ENCODE measurements around the gene SEL1L2.

The SEL1L2 gene

GRCh38 chr20:13913572-13913971 lies 76.8 kb downstream of the SEL1L2 start:
- DNase-seq (ENCODE audit: low read depth) = no peak
- no peak for TF ChIP-seq CTCF (IDR thresholded peaks at IDR 0.05; ENCODE audit: control insufficient read depth, extremely low read depth, insufficient read depth)
- no peak overlapping the region for H3K4me3 ChIP-seq (ENCODE audit: low read depth, low read length)

- no peak overlapping the region for H3K4me3 ChIP-seq (ENCODE audit: low read depth, low read length)
- TF ChIP-seq CTCF (IDR thresholded peaks at IDR 0.05; ENCODE audit: control insufficient read depth, extremely low read depth, insufficient read depth) = no peak
- no peak for DNase-seq (ENCODE audit: low read depth)
Observed at GRCh38 chr20:13913131-13913530, 77.3 kb downstream of the SEL1L2 start.

GRCh38 chr20:13910492-13910891 lies 79.9 kb downstream of the SEL1L2 start:
- H3K4me3 ChIP-seq (ENCODE audit: low read depth, low read length) = no peak overlapping the region
- no peak for TF ChIP-seq CTCF (IDR thresholded peaks at IDR 0.05; ENCODE audit: control insufficient read depth, extremely low read depth, insufficient read depth)
- DNase-seq (ENCODE audit: low read depth) = no peak

- no peak for TF ChIP-seq CTCF (IDR thresholded peaks at IDR 0.05; ENCODE audit: control insufficient read depth, extremely low read depth, insufficient read depth)
Observed at GRCh38 chr20:13909067-13909466, 81.3 kb downstream of the SEL1L2 start.

GRCh38 chr20:13904766-13905165 lies 85.6 kb downstream of the SEL1L2 start:
- DNase-seq (ENCODE audit: low read depth) = no peak
- TF ChIP-seq CTCF (IDR thresholded peaks at IDR 0.05; ENCODE audit: control insufficient read depth, extremely low read depth, insufficient read depth) = no peak

More at GRCh38 chr20:13909067-13909466, 81.3 kb downstream of the SEL1L2 start:
- H3K4me3 ChIP-seq (ENCODE audit: low read depth, low read length) = no peak overlapping the region
- no peak for DNase-seq (ENCODE audit: low read depth)

GRCh38 chr20:13900496-13900895 lies 89.9 kb downstream of the SEL1L2 start:
- DNase-seq (ENCODE audit: low read depth) = no peak
- no peak for TF ChIP-seq CTCF (IDR thresholded peaks at IDR 0.05; ENCODE audit: control insufficient read depth, extremely low read depth, insufficient read depth)
- H3K4me3 ChIP-seq (ENCODE audit: low read depth, low read length) = no peak overlapping the region

More at GRCh38 chr20:13904766-13905165, 85.6 kb downstream of the SEL1L2 start:
- H3K4me3 ChIP-seq (ENCODE audit: low read depth, low read length) = no peak overlapping the region

- DNase-seq (ENCODE audit: low read depth) = no peak
- H3K4me3 ChIP-seq (ENCODE audit: low read depth, low read length) = no peak overlapping the region
- peak; percentile 41 for TF ChIP-seq CTCF (IDR thresholded peaks at IDR 0.05; ENCODE audit: control insufficient read depth, extremely low read depth, insufficient read depth)
Observed at GRCh38 chr20:13898012-13898612, 92.3 kb downstream of the SEL1L2 start.
